DOHH2 (cell line): ENCODE data around the gene R3HDML.

Experiments
- H3F3A ChIP-seq: fragments of 200-600 bp; sonication (generic), shearing (Covaris generic); 2 replicates; pipeline ENCODE4 v1.6.0; 2016; ENCODE audit warnings: antibody characterized with exemption, mild to moderate bottlenecking; ENCODE audit not compliant: control insufficient read depth, insufficient read depth
- H3K27ac ChIP-seq: fragments of 200-600 bp; sonication (generic); 2 replicates; pipeline ENCODE4 v1.5.1; 2014; ENCODE audit warnings: low read depth, mild to moderate bottlenecking, low read length, moderate library complexity
- H3K27me3 ChIP-seq: fragments of 200-600 bp; sonication (generic); 2 replicates; pipeline ENCODE4 v1.6.1; 2014; ENCODE audit warnings: mild to moderate bottlenecking, low read length, mixed read lengths; ENCODE audit not compliant: control insufficient read depth
- H3K36me3 ChIP-seq: fragments of 200-600 bp; sonication (generic); 2 replicates; pipeline ENCODE4 v1.6.1; 2014; ENCODE audit warnings: mild to moderate bottlenecking, low read length, moderate library complexity, mixed read lengths; ENCODE audit not compliant: control insufficient read depth
- H3K4me1 ChIP-seq: fragments of 200-600 bp; sonication (generic); 2 replicates; pipeline ENCODE4 v1.6.1; 2014; ENCODE audit warnings: mild to moderate bottlenecking, low read length, mixed read lengths; ENCODE audit not compliant: control insufficient read depth
- H3K4me2 ChIP-seq: fragments of 200-600 bp; sonication (generic); 2 replicates; pipeline ENCODE4 v1.6.0; 2014; ENCODE audit warnings: mild to moderate bottlenecking, low read length, moderate library complexity
- H3K4me3 ChIP-seq: fragments of 200-600 bp; sonication (generic); 2 replicates; pipeline ENCODE4 v1.5.1; 2014; ENCODE audit warnings: mild to moderate bottlenecking, low read length, mixed read lengths
- H3K79me2 ChIP-seq: fragments of 200-600 bp; sonication (generic); 2 replicates; pipeline ENCODE4 v1.6.1; 2014; ENCODE audit warnings: mild to moderate bottlenecking, low read length, mixed read lengths; ENCODE audit not compliant: control insufficient read depth
- H3K9me2 ChIP-seq: fragments of 200-600 bp; sonication (generic); replicated peaks from 2 replicates; pipeline ENCODE4 v1.6.1; 2014; ENCODE audit warnings: mild to moderate bottlenecking, low read length, mixed read lengths; ENCODE audit not compliant: control insufficient read depth
- H3K9me3 ChIP-seq: fragments of 200-600 bp; sonication (generic); 2 replicates; pipeline ENCODE4 v1.6.1; 2014; ENCODE audit warnings: antibody characterized with exemption, low read length, mixed read lengths; ENCODE audit not compliant: control insufficient read depth, insufficient read depth
- H4K20me1 ChIP-seq: fragments of 200-600 bp; sonication (generic); 2 replicates; pipeline ENCODE4 v1.6.0; 2014; ENCODE audit warnings: low read depth, mild to moderate bottlenecking, antibody characterized with exemption, low read length, moderate library complexity; ENCODE audit not compliant: control insufficient read depth, insufficient read depth
- CTCF ChIP-seq: fragments of 200-600 bp; sonication (generic); IDR thresholded peaks from one replicate; pipeline ENCODE4 v1.5.1; 2014; ENCODE audit warnings: antibody characterized with exemption, mild to moderate bottlenecking, low read depth, low read length; ENCODE audit not compliant: poor library complexity, severe bottlenecking
- EZH2phosphoT487 ChIP-seq: fragments of 200-600 bp; sonication (generic); IDR thresholded peaks from 2 replicates; pipeline ENCODE4 v1.6.1; 2017; ENCODE audit warnings: borderline replicate concordance, mild to moderate bottlenecking, antibody characterized with exemption, low read length, moderate library complexity, mixed read lengths

R3HDML gene

GRCh38 chr20:44314870-44315269 lies 22.0 kb upstream of the R3HDML start:
- no peak for TF ChIP-seq EZH2phosphoT487
- no peak for TF ChIP-seq CTCF
- H3K27me3 ChIP-seq, result no peaks in the 10 kb centered on the region; the same call in 1 of the 2 replicates
- no peak overlapping the region for H3K27ac ChIP-seq
- H3K4me1 ChIP-seq, result peaks cover 11% of the 10 kb centered on the region
- peaks cover 10% of the 10 kb centered on the region for H3K79me2 ChIP-seq
- no peak overlapping the region for H3K4me2 ChIP-seq
- no peaks in the 10 kb centered on the region for H3K9me2 ChIP-seq
- no peaks in the 10 kb centered on the region for H4K20me1 ChIP-seq
- no peaks in the 10 kb centered on the region for H3K36me3 ChIP-seq
- H3K9me3 ChIP-seq, result no peaks in the 10 kb centered on the region
- no peak overlapping the region for H3K4me3 ChIP-seq
- H3F3A ChIP-seq, result no peaks in the 10 kb centered on the region

- no peak for TF ChIP-seq CTCF
- H3K4me1 ChIP-seq, result peaks cover 10% of the 10 kb centered on the region
- H3K27me3 ChIP-seq, result peaks cover 3% of the 10 kb centered on the region; the same call in 1 of the 2 replicates
- H3K9me3 ChIP-seq, result no peaks in the 10 kb centered on the region
- no peaks in the 10 kb centered on the region for H3F3A ChIP-seq
- no peaks in the 10 kb centered on the region for H4K20me1 ChIP-seq
- H3K4me2 ChIP-seq, result peak overlapping the region; percentile 26; the same call in 1 of the 2 replicates
- 0 out of 2 replicates have a peak overlapping the region, but pooled peaks have one; percentile 18 for H3K27ac ChIP-seq
- no peak overlapping the region for H3K4me3 ChIP-seq
- H3K9me2 ChIP-seq, result no peaks in the 10 kb centered on the region
- H3K79me2 ChIP-seq, result no peaks in the 10 kb centered on the region
- no peaks in the 10 kb centered on the region for H3K36me3 ChIP-seq
Observed at GRCh38 chr20:44319839-44320422, 16.9 kb upstream of the R3HDML start.

GRCh38 chr20:44324343-44324742 lies 12.5 kb upstream of the R3HDML start:
- Histone ChIP-seq H3K79me2 (no peaks in the 10 kb centered on the region), H3F3A (no peaks in the 10 kb centered on the region), H3K4me1 (peaks cover 15% of the 10 kb centered on the region), H3K36me3 (no peaks in the 10 kb centered on the region), H3K9me3 (no peaks in the 10 kb centered on the region), H3K27ac (no peak overlapping the region), H3K27me3 (peaks cover 7% of the 10 kb centered on the region), H3K4me2 (no peak overlapping the region), H3K9me2 (no peaks in the 10 kb centered on the region), H4K20me1 (no peaks in the 10 kb centered on the region), H3K4me3 (no peak overlapping the region)
- TF ChIP-seq EZH2phosphoT487 (no peak), CTCF (no peak)
